Keratinocyte (primary cell): Measurements from ENCODE around the gene LIN7B.

Experiments
- CTCF ChIP-seq, 3 experiments: IDR thresholded peaks in 1 of 3; conservative IDR thresholded peaks in 1 of 3; optimal IDR thresholded peaks in 1 of 3; 2 replicates in 2 of 3; 3 replicates in 1 of 3; pipeline versions ENCODE3 to v1.5.1; 2011; ENCODE audit warnings: low read length in 3 of 3, mild to moderate bottlenecking in 3 of 3, moderate library complexity in 2 of 3, control low read depth in 1 of 3, inconsistent platforms in 1 of 3; ENCODE audit not compliant: insufficient read depth in 2 of 3; ENCODE audit errors: extremely low read depth in 1 of 3
- EZH2 ChIP-seq: IDR thresholded peaks from one replicate; pipeline ENCODE4 v1.6.1; 2012; ENCODE audit warnings: inconsistent platforms, mild to moderate bottlenecking, low read length, moderate library complexity

- TF ChIP-seq CTCF (optimal IDR thresholded peaks at IDR 0.05 in 1 of 3, IDR thresholded peaks at IDR 0.05 in 1 of 3, conservative IDR thresholded peaks at IDR 0.05 in 1 of 3; ENCODE audit: extremely low read depth in 1 of 3, insufficient read depth in 2 of 3, low read length in 3 of 3) = no peak
- TF ChIP-seq EZH2 = no peak
These were observed 10.7 kb upstream of the LIN7B start for GRCh38 chr19:49103331-49104085.
